ENCODE data around the gene CSN1S1.
"Not testable (repeated sequence)": the region's sequence is repeated elsewhere in the genome, so short reads cannot be mapped to it uniquely, and the experiment has no call there.

CSN1S1 gene, protein sequence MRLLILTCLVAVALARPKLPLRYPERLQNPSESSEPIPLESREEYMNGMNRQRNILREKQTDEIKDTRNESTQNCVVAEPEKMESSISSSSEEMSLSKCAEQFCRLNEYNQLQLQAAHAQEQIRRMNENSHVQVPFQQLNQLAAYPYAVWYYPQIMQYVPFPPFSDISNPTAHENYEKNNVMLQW

DNA sequence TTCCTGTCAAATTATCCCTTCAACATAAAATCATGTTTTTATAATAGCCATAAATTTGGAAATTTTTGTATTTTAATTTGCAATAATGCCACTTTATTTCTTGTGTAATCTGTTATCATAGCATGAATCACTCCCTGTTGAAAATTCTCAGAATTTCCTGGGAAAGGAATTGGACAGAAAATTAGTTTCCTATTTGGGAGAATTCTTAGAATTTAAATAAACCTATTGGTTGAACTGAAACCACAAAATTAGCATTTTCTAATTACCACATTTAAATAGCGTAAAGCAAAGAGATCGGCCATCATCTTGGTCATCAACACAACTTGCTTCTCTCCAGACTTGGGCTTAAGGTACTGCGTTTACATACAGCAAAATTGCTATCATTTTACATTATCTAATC is at the start of gene CSN1S1:
CSN1S1 (plus strand) TSS at position 301 of the 400 bp plus-strand sequence. CDS start 1,488 bp downstream, outside the sequence.
- DNase-seq (ENCODE audit: low spot score) = no peak

DNA sequence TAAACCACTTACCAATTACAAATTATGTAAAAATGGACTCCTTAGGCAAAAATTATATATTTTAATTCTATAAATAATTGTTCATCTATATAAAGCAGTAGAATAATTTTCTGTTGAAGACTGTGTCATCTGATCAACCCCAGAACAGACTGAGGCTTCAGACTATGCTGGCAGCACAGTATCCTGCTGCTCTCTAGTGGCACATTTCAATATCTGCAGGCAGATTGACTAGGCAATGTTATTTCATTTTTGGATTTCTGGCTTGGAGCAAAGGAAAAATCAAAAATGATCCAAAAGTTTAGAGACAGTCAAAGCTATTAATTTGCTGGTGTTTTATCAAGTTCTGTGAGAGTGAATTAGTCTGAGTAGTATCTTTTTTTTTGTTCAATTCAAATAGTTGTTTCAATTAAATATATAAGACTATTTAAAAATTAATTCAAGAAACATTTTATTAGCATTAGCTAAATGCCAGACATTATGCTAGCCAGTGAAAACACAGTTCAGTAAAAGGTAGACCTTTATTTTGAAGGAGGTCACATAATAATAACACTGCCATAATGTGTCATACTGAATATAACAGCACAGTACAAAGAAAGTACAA is 49.6 kb upstream of the CSN1S1 start:
- DNase-seq (ENCODE audit: low spot score) = peak; percentile 62

DNA sequence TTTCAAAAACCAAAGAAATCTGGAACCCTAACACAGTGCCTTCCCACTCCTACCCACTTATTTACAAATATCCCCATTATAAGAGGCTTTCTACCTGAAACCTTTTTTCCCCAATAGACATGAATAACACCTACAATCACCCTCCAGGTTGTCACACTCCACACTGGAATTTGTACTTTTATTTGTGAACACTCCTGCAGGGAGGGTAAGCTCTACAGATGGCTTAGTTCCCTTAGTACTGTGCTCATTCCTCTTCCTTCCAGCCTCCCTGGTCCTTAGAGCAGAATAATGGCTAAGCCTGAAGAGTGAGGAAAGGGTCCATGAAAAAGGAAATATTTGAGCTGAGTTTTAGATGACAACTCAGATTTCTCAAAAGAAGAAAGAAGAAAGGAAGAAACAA is 48.7 kb upstream of the CSN1S1 start:
- no peak for DNase-seq (ENCODE audit: low spot score)

DNA sequence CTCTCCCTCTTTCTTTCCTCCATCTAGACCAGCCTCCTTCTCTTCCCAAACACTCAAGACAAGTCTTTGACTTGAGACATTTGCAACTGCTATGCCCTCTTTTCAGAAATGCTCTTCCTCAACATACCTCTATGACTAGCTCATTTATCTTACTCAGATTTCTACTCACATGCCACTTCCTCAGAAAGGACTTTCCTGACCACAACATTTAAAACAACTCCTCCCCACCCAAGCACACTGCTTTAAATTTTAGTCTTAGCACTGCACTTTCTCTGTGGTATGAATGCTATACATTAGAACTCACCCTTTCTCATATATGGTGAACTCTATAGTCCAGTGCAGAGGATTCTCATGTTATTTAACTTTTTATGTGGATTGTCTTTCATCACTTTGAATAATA is 42.5 kb upstream of the CSN1S1 start:
- no peak for DNase-seq (ENCODE audit: low spot score)

DNA sequence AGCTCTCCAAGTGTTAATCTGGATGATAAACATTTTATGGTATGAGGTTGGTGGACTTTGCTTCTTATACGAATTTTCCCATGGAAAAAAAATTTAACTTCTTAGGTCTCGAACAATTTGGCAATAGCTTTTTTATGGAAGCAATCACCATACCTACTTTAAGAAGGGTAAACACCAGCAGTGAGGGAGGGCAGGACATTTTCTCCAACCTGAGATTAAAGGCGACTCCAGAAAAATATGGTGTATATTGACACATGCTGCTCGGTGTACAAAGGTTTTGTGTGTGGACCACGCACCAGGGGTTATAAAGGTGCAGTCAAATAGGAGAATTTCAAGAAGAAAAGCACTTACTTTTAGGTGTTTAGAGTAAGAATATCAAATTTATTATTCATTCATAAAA is 36.7 kb upstream of the CSN1S1 start:
- DNase-seq (ENCODE audit: low spot score) = no peak

DNA sequence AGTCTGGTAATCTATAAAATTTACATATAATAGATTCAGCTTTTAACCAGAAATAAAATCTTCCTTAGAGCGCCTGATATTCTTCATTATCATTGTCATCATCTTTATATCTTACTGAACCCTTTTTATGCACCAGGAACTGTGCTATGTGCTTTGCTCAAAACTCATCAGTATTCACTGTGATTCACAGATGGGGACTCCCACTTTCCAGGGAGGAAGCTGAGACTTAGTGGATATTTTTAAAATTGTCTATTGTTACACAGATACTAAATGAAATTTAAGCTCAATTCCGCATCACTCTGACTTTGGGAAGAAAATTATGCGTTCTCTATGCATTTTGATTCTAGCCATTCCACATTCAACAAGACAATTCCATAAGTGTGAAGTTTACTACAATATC is 36.1 kb upstream of the CSN1S1 start:
- no peak for DNase-seq (ENCODE audit: low spot score)

DNA sequence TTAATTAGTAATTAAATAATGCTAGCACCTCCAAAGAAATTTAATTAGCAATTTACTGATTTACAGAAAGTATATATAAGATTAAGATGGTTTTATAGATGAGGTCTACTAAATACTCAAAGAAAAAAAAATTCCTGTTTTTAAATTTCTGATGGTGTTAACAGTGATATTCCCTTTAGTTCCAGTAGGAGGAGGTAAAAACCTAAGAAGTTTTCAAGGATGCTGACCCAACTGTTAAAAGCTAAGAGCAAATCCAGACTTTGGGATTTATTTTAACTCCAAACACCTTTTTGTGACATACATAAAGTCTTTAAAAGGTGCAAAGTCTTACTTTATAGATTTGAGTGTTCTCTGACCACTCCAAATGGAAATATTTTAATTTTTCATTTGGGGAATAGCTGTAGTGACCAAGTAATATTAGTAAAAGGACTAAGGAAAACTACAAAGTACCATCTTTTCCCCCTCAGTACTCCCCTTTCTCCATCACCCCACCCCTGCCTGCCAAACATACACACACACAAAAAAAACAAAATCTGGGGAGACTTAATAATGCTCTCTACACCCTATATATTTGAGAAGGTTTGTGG is 34.2 kb upstream of the CSN1S1 start:
- no peak for DNase-seq (ENCODE audit: low spot score)

DNA sequence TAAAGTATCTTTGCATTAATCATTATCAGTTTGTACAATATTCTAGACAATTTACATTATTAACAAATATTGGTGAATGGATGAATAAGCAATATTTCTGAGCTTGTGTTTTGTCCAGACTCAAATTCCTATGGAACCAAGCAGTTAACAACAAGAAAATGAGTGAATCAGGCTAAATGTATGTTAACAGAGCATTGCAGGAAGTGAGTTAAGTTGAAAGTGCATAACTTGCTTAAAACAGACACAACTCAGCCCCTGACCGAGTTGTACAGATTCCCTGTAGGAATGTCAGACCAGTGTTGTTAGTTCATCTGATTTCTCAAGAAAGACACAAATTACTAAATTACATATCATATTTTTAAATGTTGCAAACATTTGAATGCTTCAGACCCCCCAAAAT is 23.7 kb upstream of the CSN1S1 start:
- DNase-seq (ENCODE audit: low spot score) = no peak

DNA sequence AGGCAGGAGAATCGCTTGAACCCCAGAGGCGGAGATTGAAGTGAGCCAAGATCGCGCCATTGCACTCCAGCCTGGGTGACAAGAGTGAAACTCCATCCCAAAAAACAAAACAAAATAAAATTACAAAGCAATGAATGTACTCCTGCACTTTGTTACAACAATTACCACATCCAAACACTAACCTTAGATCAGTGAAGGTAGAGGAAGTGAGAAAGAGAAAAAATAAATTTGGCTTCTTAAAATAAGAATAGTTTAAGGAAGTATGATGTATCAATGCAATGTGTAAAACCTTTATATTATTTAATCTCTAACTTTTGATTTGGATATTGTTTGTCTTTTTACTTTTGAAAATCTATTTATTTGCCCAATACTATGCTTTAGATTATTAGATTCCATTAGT is 21.7 kb upstream of the CSN1S1 start:
- no peak for DNase-seq (ENCODE audit: low spot score)

DNA sequence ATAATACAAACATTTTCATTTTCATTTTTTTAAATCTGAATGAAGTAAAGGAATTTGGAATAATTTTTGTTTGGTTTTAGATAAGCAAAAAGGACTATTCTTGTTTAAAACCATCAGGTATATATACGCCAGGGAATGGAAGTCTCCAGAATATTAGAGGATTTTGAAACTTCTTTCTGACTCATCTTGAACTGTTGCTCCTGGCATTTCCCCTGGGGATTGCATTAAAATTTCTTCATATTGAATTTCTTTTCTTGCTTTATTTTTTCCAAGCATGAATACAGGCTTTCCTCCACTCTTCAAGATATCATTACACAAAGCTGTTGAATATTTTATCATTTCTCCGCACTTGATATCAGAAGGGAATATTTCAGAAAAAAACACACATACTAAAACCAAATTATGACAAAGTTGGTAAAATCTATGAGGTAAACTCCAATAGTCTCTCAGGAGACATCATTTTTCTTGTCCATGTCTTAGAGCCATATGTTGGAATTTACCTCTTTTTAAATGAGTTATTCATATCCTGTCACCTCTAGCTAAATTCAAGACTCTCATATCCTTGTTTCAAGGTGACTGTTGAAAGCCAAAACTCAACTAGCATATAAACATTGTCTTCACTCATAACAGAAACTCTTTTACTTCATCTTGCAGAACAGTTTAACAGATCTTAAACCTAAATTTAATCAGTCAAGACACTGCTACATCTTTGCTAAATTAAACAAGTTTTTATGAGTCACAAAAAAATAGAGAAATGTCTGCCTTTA is 20.7 kb upstream of the CSN1S1 start:
- DNase-seq (ENCODE audit: low spot score) = no peak

DNA sequence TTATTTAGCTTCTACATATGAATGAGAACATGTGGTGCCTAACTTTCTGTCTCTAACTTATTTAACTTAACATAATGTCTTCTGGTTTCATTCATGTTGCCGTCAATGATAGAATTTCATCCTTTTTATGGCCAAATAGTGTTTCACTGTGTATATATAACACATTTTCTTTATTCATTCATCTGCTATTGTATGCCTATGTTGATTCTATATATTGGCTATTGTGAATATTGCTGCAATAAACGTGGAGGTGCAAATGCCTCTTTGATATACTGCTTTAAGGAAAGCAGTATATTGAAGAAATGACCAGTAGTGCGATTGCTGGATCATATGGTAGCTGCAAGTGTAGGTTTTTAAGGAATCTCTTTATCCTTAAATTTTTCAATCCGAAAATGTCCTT is 10.0 kb upstream of the CSN1S1 start:
- DNase-seq (ENCODE audit: low spot score) = no peak

DNA sequence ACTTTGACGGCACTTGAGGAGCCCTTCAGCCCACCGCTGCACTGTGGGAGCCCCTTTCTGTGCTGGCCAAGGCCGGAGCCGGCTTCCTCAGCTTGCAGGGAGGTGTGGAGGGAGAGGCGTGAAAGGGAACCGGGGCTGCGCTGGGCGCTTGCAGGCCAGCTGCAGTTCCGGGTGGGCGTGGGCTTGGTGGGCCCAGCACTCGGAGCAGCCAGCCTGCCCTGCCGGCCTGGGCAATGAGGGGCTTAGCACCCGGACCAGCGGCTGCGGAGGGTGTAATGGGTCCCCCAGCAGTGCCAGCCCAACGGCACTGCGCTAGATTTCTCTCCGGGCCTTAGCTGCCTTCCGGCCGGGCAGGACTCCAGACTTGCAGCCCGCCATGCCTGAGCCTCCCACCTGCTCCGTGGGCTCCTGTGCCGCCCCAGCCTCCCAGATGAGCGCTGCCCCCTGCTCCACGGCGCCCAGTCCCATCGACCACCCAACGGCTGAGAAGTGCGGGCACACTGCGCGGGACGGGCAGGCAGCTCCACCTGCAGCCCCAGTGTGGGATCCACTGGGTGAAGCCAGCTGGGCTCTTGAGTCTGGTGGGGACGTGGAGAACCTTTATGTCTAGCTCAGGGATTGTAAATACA is 7.0 kb upstream of the CSN1S1 start:
- DNase-seq (ENCODE audit: low spot score) = not testable (repeated sequence)

DNA sequence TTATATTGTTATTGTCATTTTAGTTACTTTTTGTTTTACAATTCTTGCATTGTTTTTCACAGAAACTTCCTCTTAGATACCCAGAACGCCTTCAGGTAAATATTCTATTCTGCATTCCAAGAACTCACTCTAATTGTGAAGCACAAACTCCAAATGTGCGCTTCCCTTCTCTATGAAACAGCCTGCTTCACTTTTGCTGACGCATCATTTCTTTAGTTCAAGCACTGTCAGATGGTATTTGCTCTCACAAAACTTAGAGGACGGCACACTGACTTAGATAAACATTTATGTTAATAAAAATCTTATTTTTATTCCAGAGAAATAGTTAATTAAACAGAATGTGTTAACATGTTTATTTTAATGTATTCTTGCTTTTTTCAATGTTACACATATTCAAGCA is 3.3 kb downstream of the CSN1S1 start:
- DNase-seq (ENCODE audit: low spot score) = no peak

DNA sequence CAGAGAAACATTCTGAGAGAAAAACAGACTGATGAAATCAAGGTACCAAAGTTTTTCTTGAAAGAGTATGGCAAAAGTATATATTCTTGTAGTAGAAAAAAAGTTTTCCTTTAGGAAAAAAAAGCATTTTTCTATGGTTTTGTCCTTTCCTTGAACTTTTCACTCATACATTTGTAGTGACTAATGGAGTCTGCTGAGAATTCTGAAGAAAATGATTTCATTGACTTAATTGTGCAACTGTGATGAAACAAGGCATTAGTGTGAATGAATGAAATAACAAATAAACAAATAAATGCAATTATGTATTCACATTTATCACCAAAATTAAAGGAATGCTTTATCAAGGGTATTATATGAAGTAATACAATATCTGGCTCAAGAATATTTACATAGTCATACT is 5.7 kb downstream of the CSN1S1 start:
- DNase-seq (ENCODE audit: low spot score) = no peak

DNA sequence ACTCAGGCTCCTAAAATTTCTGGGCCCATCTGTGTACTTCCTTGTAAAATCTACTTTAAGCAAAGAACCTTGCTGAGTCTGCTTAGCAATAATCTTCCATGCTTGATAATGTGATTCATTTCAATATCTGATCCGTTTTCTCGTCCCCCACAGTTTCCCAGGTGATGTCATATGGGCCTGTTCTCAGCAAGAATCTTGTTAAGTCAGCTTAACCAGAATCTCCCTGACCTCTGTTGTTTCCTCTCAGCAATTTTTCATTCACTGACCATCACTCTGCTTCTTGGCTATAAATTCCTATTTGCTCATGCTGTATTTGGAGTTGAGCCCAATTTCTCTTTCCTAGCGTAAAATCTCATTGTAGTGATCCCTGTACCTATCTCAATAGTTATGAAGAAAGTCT is 20.7 kb downstream of the CSN1S1 start:
- DNase-seq (ENCODE audit: low spot score) = no peak

DNA sequence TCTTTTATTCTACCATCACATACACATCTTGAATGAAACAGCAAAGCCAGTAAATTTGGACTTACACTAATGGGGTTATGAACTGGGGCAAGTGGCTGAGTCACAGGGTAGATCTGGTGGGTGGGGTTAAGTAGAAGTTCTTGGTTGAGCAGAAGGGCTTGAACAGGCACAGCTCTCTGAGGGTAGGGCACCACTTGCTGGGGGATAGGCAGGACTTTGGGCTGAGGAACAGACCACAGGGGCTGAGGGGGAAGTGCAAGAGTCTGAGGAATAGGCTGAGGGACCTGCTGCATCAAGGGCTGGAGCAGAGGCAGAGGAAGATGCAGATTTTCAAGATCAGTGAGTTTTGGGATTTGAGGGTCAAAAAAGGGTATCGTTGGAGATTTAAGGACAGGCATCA is 26.3 kb downstream of the CSN1S1 start:
- no peak for DNase-seq (ENCODE audit: low spot score)

DNA sequence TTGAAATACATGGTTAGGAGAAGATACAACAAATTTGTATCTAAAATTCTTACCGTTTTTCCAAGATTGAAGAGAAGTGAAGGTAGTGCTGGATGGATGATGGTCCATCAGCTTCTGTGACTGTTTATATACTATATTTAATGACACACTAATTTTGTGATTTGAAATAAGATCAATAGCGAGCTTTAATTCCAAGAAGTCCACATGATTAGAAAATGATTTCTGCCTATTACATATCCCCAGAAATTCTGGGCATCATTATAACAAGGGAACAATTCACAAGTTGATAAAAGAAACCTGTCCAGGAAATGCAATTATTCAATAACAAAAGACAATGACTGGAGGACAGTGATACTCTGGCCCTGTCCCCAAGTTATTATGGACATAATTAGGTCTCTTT is 34.8 kb downstream of the CSN1S1 start, which contains the start of gene CSN2:
CSN2 (minus strand) TSS at position 101 of the 400 bp plus-strand sequence. CDS start 4,733 bp downstream, outside the sequence.
- no peak for DNase-seq (ENCODE audit: low spot score)

DNA sequence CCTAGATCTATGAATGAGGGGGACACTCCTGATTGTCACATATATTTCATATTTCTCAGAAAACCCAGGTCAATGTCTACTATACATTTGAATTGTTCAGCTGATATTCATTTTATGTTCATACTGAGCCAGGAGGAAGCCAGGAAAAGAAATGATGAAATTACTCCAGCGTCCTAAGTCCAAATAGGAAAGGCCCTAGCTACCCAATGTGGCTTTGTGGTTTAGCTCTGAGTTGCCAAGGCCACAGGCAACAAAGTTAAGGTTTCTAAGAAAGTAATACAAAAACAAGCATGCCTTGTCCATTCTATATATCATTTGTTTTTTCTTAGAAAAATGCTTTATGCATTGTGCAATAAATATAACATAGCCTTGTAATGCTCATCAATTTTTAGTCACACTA is 39.2 kb downstream of the CSN1S1 start:
- no peak for DNase-seq (ENCODE audit: low spot score)

DNA sequence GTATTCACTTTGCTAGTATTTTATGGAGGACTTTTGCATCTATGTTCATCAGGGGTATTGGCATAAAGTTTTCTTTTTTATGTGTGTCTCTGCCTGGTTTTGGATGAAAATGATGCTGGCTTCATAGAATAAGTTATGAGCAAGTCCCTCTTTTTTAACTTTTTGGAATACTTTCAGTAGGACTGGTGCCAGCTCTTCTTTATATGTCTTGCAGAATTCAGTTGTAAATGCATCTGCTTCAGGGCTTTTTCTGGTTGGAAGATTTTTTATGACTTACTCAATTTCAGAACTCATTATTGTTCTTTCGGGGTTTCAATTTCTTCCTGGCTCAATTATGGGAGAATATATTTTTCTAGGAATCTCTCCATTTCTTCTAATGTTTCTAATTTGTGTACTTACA is 43.8 kb downstream of the CSN1S1 start:
- DNase-seq (ENCODE audit: low spot score) = no peak

DNA sequence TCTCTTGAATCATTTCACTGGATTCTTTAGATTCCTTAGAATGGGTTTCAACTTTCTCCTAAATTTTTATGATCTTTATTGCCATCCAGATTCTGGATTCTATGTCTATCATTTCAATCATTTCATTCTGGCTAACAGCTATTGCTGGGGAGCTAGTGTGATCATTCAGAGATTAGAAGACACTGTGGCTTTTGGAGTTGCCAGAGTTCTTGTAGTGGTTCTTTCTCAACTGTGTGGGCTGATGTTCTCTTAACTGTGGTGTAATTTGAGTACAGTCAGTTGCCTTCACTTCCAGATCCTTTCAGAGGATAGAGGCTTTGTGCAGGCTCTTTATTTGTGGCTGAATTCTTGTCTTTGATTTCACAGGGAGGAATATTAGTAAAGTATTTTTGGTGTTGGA is 46.7 kb downstream of the CSN1S1 start:
- DNase-seq (ENCODE audit: low spot score) = no peak

DNA sequence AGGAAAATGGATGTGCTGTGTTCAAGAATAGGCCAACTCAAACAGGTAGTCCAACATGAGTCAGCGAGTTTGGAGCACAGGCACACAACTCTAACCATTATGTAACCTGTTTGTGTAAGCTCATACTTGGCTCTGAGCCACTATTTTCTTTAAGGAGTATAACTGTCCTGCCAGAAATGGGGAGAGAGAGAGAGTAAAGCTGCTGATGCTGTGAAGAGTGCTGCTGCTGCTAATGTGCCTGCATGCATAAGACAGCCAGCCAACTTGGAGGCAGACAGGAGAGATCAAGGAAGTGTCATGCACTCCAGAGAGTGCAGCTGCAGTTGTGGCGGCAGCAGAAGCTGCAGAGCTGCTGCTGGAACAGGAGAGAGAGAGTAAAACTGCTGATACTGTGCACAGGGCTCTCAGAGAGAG is 53.2 kb downstream of the CSN1S1 start:
- DNase-seq (ENCODE audit: low spot score) = peak; percentile 4

DNA sequence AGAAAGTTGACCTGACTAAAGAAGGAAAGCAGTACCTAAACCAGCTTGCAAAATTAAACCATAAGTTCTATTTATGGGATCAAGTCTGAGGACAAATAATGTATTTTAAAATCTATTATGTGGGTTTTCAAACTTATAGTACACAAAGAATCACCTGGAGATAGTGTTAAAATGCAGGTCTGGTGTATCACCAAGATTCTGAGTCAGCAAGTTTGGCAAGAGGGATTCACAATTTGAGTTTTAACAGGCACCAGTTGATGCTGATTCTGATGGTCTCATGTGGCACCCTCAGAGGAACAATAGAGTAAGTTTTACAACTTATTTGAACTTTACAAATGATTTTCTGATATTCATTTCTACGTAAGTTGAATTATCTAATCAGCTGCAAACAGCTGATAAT is 55.8 kb downstream of the CSN1S1 start:
- no peak for DNase-seq (ENCODE audit: low spot score)

DNA sequence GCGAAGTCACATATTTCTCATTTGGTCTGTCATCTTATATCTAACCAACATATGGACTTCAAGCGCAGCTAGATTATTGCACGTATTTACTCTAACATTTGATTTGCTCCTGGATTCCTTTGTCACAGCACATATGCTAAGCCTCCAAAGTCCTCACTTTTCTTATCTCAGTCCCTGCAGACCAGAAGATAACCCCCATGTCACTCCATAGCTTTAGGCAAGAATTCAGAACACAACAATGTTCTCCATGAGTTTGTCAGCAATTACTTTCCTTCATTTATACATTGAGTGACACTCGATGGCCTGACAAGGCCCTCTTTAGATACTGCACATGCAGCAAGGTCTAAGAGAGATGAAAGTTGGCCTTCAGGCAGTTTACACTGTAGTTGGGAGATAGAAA is 60.1 kb downstream of the CSN1S1 start:
- DNase-seq (ENCODE audit: low spot score) = no peak

Data from pons (tissue), 1 donor.